GM18867 (cell line): Measurements from ENCODE around the gene TTLL9.
A peak's percentile ranks its signal among the peaks of the same experiment; 100 is the strongest.

Experiments used
- ATAC-seq: cut with Tn5 transposase; IDR thresholded peaks from one replicate; pipeline ENCODE4 v1.9.1; 2021; ENCODE audit warnings: mild to moderate bottlenecking, moderate library complexity; ENCODE audit not compliant: unreplicated experiment

Gene TTLL9

DNA sequence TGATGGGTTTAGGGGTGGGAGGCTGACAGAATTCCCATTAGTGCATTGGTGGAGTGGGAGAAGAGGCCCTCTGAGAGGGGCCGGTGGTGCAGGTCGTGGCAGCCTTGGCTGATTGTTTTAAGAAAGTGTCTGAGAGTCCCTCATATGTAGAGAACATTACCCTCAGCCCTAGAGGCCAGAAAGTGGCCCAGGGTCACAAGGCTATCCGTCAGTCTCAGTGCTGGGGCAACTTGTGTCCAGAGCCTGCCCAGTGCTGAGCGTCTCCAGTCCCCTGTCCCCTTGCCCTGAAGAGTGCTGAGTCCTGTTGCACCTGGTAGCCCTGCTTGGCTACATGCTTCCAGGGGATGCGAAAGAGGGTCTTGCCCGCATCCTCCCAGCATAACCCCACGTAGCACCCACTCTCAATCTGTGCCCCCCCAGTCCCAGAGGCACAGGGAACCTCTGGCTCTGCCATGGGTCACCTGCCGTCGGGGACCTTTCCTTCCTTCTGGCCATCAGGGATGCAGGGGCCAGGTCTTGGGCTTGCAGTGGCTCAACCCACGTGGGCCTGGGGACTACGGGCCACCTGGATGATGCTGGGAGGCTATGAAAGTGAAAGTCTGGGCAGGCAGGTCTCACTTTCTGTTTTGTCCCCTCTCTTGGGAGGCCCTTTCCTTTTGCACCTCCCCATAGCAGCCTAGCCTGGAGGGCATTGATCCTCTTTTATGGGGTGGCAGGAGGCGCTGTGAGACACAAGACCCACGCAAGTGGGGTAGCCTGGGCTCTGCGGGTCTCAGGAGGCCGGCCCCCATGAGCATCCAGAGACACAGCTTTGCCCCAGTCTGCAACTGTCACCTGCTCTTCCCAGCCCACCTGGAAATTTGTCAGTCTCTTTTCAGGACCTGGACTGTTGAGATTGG is 12.3 kb upstream of the TTLL9 start:
- ATAC-seq, result peak; percentile 59

DNA sequence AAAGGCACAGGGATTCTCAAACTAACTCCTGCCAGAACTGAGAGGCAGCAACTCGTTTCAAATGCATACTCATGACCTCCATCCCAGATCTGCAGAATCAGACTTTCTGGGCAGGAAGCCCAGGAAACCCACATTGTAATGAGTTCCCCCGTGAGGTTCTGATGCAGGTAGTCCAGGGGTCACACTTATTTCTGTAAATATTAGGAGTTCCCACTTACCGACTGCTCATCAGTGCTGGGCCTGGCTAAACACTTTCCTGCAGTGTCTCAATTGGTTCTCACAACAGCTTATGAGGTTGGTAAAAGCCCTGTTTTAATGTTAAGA is 11.7 kb upstream of the TTLL9 start:
- ATAC-seq, result no peak

DNA sequence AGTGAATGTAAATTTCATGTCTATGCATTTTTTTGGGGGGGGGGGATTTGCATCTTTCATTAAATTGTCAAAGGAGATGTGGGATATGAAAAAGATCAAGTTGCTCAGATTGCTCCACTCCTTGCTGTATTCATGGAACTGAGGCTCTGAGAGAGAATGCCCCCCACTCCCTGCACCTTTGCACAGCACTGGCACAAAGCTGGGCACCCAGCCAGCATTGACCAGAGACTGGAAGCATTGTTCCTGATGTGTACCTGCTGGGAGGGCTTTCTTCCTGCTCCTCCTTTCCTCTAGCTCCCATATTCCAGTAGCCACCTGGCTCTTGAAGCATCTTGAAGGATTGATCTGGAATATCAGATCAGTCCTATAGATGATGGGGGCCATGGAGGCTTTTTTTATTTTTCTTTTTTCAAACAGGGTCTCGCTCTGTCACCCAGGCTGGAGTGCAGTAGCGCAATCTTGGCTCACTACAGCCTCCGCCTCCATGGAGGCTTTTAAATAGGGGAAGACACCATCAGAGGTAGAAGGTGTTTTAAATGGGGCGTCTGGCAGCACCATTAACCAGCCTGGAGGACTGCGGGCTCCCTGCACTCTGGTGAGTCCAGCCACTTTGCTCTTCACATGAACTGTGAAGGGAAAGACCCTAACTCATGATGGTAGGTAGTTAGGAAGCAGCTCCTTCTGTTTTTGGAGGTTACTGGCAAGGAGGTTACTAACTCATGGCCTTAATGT is 11.0 kb upstream of the TTLL9 start:
- ATAC-seq, result no peak

DNA sequence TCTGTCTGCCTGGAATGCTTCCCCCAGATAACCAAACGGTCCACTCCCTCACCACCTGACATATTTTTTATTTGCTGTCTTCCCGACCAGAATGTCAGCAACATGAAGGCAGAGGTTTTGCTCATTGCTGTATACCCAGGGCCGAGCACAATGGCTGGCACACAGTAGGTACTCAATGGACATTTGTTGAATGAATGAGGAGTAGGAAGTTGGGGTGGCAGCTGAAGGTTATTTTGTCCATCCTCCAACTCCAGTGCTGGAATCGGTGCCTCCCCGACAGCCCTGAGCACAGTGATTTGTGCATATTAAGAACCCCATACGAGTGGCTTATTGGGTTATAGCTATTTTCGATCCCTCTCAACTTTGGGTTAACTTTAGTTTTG is 10.4 kb upstream of the TTLL9 start:
- no peak for ATAC-seq

DNA sequence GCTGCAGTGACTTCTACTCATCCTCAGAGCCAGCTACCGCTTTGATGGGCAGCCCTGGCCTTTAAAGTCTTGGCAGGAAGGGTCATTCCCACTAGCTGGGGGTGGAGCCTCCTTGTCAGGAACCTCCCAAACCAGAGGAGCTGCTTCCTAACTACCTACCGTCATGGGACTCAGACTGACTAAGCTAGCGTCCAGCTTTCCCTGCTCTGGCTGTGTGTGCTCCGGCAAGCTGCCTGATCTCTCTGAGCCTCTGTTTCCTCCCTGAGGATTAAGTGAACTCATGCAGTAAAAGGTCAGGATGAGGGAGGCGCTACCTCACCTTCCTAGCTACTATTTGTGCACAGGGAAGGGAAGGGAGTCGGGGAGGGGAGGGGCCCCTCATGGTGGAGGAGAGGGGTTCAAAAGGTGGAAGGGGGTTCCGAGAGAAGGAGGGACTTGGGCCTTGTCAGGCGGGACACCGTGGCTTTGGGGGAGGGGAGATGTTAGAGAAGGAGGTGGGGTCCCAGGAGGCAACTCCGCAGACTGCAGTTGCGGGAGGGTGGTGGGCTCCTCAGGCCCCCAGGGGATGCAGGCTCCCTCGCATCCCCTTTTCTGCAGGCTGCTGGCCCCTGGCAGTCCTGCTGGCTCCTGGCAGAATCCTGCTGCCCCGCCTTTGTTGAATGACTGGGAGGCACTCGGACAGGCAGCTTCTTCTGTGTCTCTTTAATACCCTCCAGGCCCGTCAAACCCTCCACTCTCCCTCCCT is 9.9 kb upstream of the TTLL9 start:
- ATAC-seq, result no peak

DNA sequence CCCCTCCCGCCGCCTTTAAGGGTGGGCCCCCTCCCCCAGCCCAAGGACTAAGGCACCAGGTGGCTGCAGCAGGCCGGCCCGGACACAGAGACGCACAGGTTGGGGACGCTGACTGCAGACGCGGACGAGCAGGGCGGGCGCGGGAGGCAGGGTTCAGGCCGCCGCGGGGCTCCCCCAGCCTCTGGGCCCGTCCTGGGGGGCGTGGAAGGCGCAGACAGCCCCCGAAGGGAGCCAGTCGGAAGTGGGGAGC is 9.4 kb upstream of the TTLL9 start:
- no peak for ATAC-seq

DNA sequence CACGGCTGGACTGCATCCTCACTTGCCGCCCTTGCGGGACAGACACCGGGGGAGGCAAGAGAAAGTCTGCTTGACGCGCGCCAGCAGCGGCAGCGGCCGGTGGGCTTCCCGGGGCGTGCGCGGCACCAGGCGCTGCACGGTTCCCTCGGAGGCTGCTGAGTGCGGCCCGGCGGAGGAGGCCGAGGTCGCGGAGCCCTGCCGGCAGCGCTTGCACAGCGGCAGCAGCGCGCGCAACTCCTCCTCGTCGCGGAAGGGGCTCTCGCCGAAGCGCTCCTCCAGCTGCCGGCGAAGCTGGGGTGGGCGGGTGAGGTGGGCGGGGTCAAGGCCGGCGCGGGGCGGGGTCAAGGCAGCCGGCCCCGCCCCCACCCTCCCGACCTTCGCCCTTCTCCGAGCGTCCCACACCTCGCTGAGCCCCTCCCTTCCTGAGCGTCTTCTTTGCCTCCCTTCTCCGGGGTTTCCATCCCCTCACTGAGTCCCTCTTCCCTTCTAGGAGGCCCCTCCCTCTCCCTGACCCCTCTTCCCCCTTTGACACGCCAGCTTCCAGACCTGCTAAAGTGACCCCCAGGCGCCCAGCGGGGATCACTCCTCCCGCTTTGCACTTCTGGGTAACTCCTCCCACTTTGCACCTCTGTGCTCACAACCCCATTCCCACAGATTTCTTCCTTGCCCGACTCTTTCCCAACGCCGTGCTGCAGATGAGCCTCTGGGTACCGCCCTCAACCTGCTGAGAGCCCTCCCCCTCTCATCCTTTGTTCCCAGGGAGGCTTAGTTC is 8.9 kb upstream of the TTLL9 start:
- no peak for ATAC-seq

DNA sequence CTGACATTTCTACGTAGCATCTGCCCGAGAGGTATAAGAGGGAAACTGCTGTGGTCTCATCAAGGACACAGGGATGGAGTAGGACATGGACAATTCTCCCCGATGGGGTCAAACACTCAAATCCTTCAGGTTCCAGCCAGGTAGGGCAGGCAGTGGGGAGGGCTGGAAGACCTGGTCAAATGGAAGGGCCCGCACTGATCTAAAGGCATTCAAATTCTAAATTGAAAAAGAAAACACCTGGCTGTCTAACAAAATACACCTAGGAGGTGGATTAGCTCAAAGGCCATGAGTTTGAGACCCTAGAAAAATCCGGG is 8.3 kb upstream of the TTLL9 start:
- no peak for ATAC-seq

DNA sequence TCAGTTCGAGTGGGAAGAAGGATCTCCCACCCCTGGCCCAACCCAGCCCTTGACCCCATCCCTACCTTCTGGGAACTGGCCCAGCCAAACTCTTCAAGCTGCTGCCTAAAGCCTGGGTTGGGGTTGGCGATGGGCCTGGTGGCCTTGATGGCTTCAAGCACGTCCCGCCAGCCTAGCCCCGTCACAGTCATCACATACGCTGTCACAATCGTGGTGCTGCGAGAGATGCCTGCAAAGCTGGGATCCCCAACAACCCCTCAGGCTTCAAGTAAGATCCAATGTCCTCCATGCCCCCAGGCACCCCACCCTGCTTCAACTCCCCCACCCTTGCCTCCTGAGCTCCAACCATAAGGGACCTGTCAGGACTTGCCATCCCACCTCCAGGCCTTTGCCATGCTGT is 7.9 kb upstream of the TTLL9 start:
- ATAC-seq, result no peak

DNA sequence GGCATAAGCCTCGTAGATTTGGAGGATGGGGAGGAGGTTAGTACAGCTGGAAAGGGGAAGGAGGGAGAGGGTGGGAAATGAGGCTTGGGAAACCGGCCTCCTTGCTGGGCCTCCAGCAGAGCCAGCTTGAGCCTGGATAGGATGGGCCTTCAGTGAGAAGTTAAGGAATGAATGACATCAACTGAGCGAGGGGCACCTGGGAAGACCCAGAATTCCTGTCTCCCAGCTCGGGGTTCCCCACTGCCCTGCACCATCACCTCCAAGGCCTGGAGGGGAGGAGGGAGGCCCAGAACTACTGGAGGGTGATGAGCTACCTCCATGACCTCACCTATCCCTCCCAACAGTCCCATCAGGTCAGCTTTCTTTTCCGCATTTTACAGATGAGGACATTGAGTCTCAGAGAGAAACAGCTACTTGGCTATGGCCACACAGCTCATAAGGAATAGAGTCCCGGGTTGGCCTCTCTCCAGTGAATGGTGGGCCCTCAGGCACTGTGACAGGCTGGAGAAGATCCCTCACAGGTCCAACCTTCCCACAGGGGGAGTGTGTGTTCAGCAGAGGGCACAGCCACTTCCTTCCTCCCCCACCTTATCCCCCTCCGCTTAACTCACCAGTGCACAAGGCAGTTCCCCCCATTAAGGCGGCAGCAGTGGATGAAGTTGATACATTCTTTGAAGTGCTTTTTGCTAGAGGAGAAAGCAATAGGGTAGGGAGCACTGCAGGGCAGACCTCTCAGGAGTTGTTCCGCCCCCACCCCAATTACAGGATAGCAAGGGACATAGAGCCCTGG is 6.9 kb upstream of the TTLL9 start:
- ATAC-seq, result no peak

DNA sequence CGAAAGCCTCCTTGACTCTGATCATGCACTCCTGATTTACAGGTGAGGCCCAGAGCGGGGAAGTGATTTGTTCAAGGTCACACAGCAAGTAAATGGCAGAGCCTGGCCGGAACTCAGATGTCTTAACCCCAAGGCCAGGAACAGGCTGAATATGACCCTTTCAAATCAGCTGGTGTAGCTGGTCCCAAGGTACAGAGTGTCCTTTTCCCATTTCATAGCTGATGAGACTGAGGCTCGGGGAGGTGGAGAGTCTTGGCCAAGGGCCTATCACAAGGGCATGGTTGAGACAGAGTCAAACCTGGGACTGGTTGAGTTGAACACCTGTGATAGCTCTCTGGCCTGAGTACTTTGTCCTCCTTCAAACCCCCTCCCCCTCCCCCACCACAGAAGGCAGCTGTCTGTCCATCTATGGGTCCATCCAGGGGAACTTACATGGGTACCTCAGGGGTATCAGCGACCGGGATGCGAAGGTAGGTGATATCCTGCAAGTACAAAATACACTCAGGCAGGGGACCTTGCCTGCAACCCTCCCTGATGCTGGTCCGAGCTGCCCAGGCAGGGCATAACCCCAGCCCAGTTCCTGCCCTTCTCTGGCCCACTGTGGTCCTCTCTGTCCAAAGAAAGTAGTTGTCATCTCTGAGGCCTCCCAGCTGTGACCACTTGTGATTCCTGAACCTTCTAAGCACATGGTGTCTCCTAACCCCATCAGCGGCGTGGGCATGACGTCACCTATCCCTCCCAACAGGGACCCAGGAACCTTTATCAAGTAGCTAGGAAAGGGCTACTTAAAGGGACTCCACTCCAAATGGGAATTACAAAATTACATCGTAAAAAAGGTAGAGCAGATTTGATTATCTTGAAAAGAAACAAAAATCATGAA is 5.7 kb upstream of the TTLL9 start:
- ATAC-seq, result no peak

DNA sequence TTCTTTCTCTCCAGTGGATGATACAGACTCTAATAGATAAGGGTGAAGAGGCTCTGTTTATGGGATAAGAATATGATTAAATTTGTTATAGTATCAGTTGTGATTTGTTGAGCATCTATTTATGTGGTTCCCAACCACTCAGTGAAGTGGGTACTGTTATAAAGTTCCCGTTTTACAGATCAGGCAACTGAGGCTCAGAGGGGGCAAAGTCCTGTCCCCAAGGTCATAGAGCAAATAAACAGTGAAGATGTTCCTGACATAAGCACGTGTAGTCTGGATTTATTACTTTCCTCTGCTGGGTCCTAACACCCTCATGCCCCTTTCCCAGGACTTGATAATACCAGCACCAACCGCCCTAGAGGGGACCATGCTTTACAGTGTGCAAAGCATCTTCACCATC is 4.2 kb upstream of the TTLL9 start:
- ATAC-seq, result no peak

DNA sequence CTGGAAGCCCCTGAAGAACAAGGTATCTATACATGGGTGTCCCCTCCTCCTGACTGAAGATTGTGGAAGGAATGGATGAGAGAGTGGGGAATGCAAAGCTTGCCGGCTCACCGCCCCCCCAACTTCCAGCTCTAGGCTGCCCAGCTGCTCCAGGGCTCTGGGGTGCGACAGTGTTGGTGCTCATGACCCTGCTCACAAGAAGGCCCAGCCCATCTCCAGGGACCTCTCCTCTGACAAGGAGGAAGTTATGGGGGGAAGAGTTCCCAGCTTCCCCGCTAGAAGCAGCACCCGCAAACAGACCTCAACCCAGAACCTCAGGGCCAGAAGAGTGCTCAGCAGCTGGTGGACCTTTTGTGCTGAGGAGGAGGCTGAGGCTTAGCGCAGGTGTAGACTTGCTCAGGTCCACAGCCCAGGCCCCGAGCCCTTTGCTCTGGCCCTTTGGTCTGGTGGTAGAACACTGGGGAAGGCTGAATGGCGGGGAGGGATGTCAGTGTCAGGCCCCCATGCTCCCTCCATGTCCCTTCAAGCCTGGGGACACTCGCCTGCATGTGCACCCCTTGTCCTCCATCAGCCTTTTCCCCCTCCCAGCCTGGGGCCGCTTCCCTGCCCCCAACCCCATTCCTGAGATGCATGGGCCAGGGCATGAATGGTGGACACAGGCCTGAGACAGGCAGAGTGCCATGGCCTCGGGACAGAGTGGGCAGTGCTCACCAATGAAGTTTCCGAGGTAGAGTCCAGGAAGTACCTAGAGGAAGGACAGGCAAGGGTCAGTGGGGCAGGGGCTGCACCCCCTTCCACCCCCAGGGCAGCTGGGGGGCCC is 1.4 kb upstream of the TTLL9 start:
- no peak for ATAC-seq

DNA sequence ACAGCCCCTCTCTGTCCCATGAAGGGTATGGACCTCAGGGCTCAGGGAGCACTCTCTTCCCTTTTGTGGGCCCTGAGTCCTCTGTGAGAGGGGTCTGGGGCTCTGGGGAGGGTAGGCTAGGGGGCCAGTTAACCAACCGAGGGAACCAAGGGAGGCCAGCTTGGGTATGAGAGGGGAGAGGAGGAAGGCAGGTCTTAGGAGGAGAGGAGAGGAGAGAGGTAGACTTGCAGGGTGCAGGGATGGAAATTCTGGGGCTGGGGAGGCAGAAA is 827 bp upstream of the TTLL9 start:
- no peak for ATAC-seq

DNA sequence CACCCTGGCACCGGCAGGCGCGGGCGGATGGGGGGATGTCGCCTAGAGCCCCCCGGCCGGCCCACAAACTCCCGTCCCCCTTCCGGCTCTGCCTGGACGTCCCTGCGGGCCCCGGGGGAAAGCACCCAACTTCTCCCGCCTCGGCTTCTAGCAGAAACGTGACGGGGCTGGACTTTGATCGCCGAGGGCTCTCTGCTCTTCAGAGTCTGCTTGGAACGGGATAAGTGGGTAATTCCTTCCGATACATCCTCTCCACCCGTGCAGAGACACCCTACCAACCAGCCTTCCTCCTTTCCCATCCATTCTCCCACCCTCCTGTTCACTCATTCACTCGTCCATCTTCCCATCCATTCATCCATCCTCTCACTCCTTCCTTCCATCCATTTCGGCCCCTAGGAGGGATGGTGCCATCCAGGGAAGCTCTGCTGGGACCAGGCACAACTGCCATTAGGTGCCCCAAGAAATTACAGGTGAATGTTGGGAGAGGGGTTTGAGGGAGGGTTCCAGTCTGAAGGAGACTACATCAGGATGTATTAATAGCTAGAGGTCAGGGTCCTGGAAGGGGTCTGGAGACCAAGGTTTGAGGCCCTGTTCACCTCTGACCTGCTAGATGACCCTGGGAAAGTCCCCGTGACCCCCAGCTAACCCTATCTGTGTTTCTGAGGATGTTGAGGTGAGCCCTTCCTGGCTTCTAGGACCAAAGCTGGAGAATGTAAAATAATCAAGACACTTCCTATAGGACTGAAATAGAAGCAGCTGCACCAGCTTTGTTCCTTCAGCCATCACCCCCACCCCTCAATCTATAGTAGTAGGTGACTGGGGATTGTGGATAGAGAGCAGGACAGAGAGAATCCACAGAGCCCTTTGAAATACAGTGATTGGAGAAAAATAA is 538 bp downstream of the TTLL9 start:
- no peak for ATAC-seq

DNA sequence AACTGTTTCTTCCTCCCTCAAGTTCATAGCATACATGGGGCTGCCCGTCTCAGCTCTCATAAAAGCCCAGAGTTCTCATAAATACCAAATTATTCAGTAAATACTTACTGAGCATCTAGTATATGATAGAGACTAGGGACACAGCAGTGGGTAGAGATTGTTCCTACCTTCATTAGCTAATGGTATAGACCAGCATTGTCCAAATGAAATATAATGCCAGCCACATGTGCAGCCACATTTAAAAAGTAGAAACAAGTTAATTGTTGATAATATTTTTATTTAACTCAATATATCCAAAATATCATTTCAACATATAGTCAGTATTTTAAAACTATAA is 1.2 kb downstream of the TTLL9 start:
- no peak for ATAC-seq

DNA sequence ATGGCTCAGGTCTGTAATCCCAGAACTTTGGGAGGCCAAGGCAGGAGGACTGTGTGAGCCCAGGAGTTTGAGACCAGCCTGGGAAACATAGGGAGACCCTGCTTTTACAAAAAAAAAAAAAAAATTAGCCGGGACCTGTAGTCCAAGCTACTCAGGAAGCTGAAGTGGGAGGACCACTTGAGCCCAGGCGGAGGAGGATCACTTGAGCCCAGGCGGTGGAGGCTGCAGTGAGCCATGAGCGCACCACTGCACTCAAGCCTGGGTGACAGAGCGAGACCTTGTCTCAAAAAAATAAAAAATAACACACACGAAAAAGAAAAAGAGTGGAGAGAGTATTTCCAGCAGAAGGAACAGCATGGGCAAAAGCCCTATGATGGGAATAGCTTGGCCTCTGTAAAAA is 2.0 kb downstream of the TTLL9 start:
- ATAC-seq, result no peak

DNA sequence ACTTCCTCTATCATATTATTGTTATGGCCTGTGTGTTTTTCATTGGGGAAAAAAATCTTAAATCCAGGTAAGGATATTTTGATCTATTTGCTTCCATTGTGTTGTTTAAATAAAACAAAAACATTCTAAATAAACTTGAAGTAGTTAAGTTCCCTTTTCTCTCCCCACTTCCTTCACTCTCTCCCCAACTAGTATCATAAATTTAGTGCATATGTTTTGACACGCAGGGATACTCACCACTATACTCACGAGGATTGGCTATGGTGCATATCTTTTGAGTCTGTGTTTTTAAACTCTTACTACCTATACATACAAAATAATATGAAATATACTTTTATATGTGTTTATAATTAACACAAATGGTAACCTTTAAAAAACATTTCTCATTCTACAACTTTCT is 5.2 kb downstream of the TTLL9 start:
- ATAC-seq, result no peak
